Activated naive CD4-positive, alpha-beta T cell treated with anti-CD3 and anti-CD28 coated beads for 36 hours (primary cell): Measurements from ENCODE around the gene GRAMD1A. TPM values are rescaled to one million over a fixed set of nuclear protein-coding genes. Genes with fewer than 3 reads are reported as not detected.

ENCODE experiments used
- CTCF ChIA-PET: fragments of 350-600 bp; sonication (Branson Sonifier 250); formaldehyde crosslinking; loops from one replicate; lab custom pipeline; 2021; ENCODE audit warnings: antibody characterized with exemption; lab: Charles Lee
- DNase-seq: peaks from one replicate; pipeline ENCODE4 v3.0.0-alpha.2; 2020
- H3K27ac Mint-ChIP-seq: one replicate; pipeline ENCODE4 v1.8.0; 2021; ENCODE audit warnings: mild to moderate bottlenecking, mixed read lengths
- H3K27me3 Mint-ChIP-seq: one replicate; pipeline ENCODE4 v1.8.0; 2021; ENCODE audit warnings: low read depth, mixed read lengths
- H3K36me3 Mint-ChIP-seq: one replicate; pipeline ENCODE4 v1.8.0; 2021; ENCODE audit warnings: low read depth, mixed read lengths
- H3K4me1 Mint-ChIP-seq: one replicate; pipeline ENCODE4 v1.8.0; 2021; ENCODE audit warnings: low read depth, mixed read lengths
- H3K4me3 Mint-ChIP-seq: one replicate; pipeline ENCODE4 v1.8.0; 2021; ENCODE audit warnings: mild to moderate bottlenecking, moderate library complexity, mixed read lengths
- H3K9me3 Mint-ChIP-seq: one replicate; pipeline ENCODE4 v1.8.0; 2021; ENCODE audit warnings: mixed read lengths
- intact Hi-C: fragments of 100-400 bp; cut with micrococcal nuclease; formaldehyde crosslinking; loops from one replicate; pipeline ENCODE4 v1.15.1; 2023
- total RNA-seq, 2 experiments: library from RNA; stranded (reverse); gene quantifications; one replicate each; pipeline ENCODE4 v1.2.3, GENCODE V29; 2021

Gene GRAMD1A
- 100 to 1,000 TPM; 117 to 125 TPM for total RNA-seq

- no peaks in the 10 kb centered on the region for H3K27me3 Mint-ChIP-seq
- CTCF ChIA-PET: interaction anchor here (0.6 to 2.1 kb wide), 5 partner anchors 12 to 1591 kb away, joined by 3 to 13 read pairs (median 3); no protein-coding TSS in a partner anchor
- intact Hi-C loops: loop anchor here (1.0 to 10.0 kb wide), 7 partner anchors 9 to 635 kb away; partner anchors contain the start of genes GPI, SCGB2B2, ZNF30 and ZNF302
- H3K4me3 Mint-ChIP-seq: peak within 1 kb of the TSS; percentile 98
- peaks cover 57% of the 10 kb centered on the region for H3K4me1 Mint-ChIP-seq
- peak; percentile 80 for DNase-seq
- peaks cover 34% of the 10 kb centered on the region for H3K36me3 Mint-ChIP-seq
- peak within 1 kb of the TSS; percentile 96 for H3K27ac Mint-ChIP-seq
- no peaks in the 10 kb centered on the region for H3K9me3 Mint-ChIP-seq
Measured at GRCh38 chr19:34999498-35000337, at the start of gene GRAMD1A. TSS of gene GRAMD1A (plus strand) at chr19:35000323. CDS start at chr19:35000479, 156 bp downstream.

GRCh38 chr19:34953092-34953491 is 47.0 kb upstream of the GRAMD1A start:
- H3K27ac Mint-ChIP-seq: no peak overlapping the region
- intact Hi-C loops: no loop called here
- peaks cover 69% of the 10 kb centered on the region for H3K9me3 Mint-ChIP-seq
- H3K27me3 Mint-ChIP-seq: no peaks in the 10 kb centered on the region
- H3K4me3 Mint-ChIP-seq: no peak overlapping the region
- CTCF ChIA-PET: interaction anchor here (1.7 kb wide), 1 partner anchor 91 kb away, joined by 4 read pairs; no protein-coding TSS in a partner anchor
- H3K36me3 Mint-ChIP-seq: peaks cover 71% of the 10 kb centered on the region
- no peak for DNase-seq
- H3K4me1 Mint-ChIP-seq: no peaks in the 10 kb centered on the region

GRCh38 chr19:34957830-34958751 is 42.0 kb upstream of the GRAMD1A start:
- Mint-ChIP-seq H3K9me3 (peaks cover 78% of the 10 kb centered on the region), H3K4me3 (no peak overlapping the region), H3K27ac (no peak overlapping the region), H3K36me3 (peaks cover 84% of the 10 kb centered on the region), H3K27me3 (no peaks in the 10 kb centered on the region), H3K4me1 (peaks cover 17% of the 10 kb centered on the region)
- DNase-seq: no peak
- CTCF ChIA-PET: no interaction called here
- intact Hi-C loops: no loop called here

GRCh38 chr19:34959021-34959420 is 41.1 kb upstream of the GRAMD1A start:
- Mint-ChIP-seq H3K4me3 (no peak overlapping the region), H3K4me1 (peaks cover 20% of the 10 kb centered on the region), H3K27me3 (no peaks in the 10 kb centered on the region), H3K27ac (no peak overlapping the region), H3K36me3 (peaks cover 81% of the 10 kb centered on the region), H3K9me3 (peaks cover 68% of the 10 kb centered on the region)
- CTCF ChIA-PET: no interaction called here
- intact Hi-C loops: no loop called here
- no peak for DNase-seq

GRCh38 chr19:34960103-34960805 is 39.9 kb upstream of the GRAMD1A start:
- peaks cover 63% of the 10 kb centered on the region for H3K9me3 Mint-ChIP-seq
- CTCF ChIA-PET: interaction anchor here (0.7 to 1.2 kb wide), 2 partner anchors 13 to 156 kb away, joined by 3 read pairs; no protein-coding TSS in a partner anchor
- H3K4me3 Mint-ChIP-seq: no peak overlapping the region

GRCh38 chr19:34960940-34961679 is 39.0 kb upstream of the GRAMD1A start:
- intact Hi-C loops: loop anchor here (10.0 kb wide), 1 partner anchor 186 kb away; the partner anchor contains the start of gene ZNF599
- DNase-seq: no peak
- Mint-ChIP-seq H3K4me1 (peaks cover 21% of the 10 kb centered on the region), H3K27ac (peak overlapping the region; percentile 19), H3K36me3 (peaks cover 65% of the 10 kb centered on the region), H3K9me3 (peaks cover 62% of the 10 kb centered on the region), H3K4me3 (no peak overlapping the region), H3K27me3 (no peaks in the 10 kb centered on the region)
- CTCF ChIA-PET: interaction anchor here (0.7 to 1.2 kb wide), 2 partner anchors 12 to 155 kb away, joined by 3 read pairs; no protein-coding TSS in a partner anchor

More at GRCh38 chr19:34960103-34960805, 39.9 kb upstream of the GRAMD1A start:
- no peaks in the 10 kb centered on the region for H3K27me3 Mint-ChIP-seq
- intact Hi-C loops: loop anchor here (10.0 kb wide), 1 partner anchor 185 kb away; the partner anchor contains the start of gene ZNF599
- H3K36me3 Mint-ChIP-seq: peaks cover 73% of the 10 kb centered on the region
- DNase-seq: no peak
- H3K27ac Mint-ChIP-seq: no peak overlapping the region
- peaks cover 21% of the 10 kb centered on the region for H3K4me1 Mint-ChIP-seq

- Mint-ChIP-seq H3K27ac (peak overlapping the region; percentile 60), H3K4me3 (peak overlapping the region; percentile 89), H3K36me3 (peaks cover 58% of the 10 kb centered on the region), H3K4me1 (peaks cover 21% of the 10 kb centered on the region), H3K27me3 (no peaks in the 10 kb centered on the region), H3K9me3 (peaks cover 60% of the 10 kb centered on the region)
- peak; percentile 25 for DNase-seq
- intact Hi-C loops: loop anchor here (10.0 kb wide), 1 partner anchor 187 kb away; the partner anchor contains the start of gene ZNF599
- CTCF ChIA-PET: no interaction called here
Measured at GRCh38 chr19:34961775-34962686, 38.1 kb upstream of the GRAMD1A start.

- peaks cover 59% of the 10 kb centered on the region for H3K9me3 Mint-ChIP-seq
- intact Hi-C loops: loop anchor here (10.0 kb wide), 1 partner anchor 188 kb away; the partner anchor contains the start of gene ZNF599
- peaks cover 21% of the 10 kb centered on the region for H3K4me1 Mint-ChIP-seq
- CTCF ChIA-PET: interaction anchor here (0.8 to 1.4 kb wide), 5 partner anchors 11 to 101 kb away, joined by 3 to 4 read pairs (median 4); no protein-coding TSS in a partner anchor
- peak overlapping the region; percentile 60 for H3K27ac Mint-ChIP-seq
- DNase-seq: peak; percentile 33
- H3K4me3 Mint-ChIP-seq: peak overlapping the region; percentile 89
- peaks cover 51% of the 10 kb centered on the region for H3K36me3 Mint-ChIP-seq
- no peaks in the 10 kb centered on the region for H3K27me3 Mint-ChIP-seq
Measured at GRCh38 chr19:34962687-34963572, 37.2 kb upstream of the GRAMD1A start.

- CTCF ChIA-PET: interaction anchor here (0.6 to 1.4 kb wide), 6 partner anchors 10 to 204 kb away, joined by 3 to 4 read pairs (median 4); no protein-coding TSS in a partner anchor
- DNase-seq: peak; percentile 67
- Mint-ChIP-seq H3K27ac (peak within 1 kb of the TSS; percentile 60), H3K4me3 (peak within 1 kb of the TSS; percentile 89), H3K27me3 (no peaks in the 10 kb centered on the region), H3K36me3 (peaks cover 49% of the 10 kb centered on the region), H3K4me1 (peaks cover 21% of the 10 kb centered on the region), H3K9me3 (peaks cover 59% of the 10 kb centered on the region)
- intact Hi-C loops: loop anchor here (1.0 to 10.0 kb wide), 2 partner anchors 37 to 189 kb away; partner anchors contain the start of genes ZNF30 and ZNF599
Measured at GRCh38 chr19:34963573-34964406, 36.3 kb upstream of the GRAMD1A start, which contains the start of gene ZNF792. TSS of gene ZNF792 (minus strand) at chr19:34964229. CDS start at chr19:34963662, 567 bp downstream.
